Measurements from ENCODE around the gene FAM200A.

DNA sequence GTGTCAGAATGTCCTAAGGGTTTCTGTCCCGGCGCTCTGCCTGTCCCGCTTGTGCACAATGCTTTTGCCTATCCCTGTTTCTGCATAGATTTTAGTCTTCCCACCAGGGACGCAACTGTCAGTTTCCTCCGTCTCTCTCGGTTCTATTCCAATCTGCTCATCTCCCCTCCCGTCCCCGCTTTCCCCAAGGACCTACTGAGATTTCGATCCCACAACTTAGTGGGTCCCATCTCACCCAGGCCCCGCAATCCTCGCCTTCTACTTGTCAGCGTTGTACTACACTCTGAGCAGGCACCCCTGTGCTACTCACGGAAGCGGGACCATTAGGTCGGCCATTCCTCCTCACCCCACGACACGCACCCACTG is 6.0 kb upstream of the FAM200A start:
- TF ChIP-seq POLR2A (IDR thresholded peaks at IDR 0.05; ENCODE audit: low read depth, low read length): no peak
- no peak for TF ChIP-seq CTCF (conservative IDR thresholded peaks at IDR 0.05; ENCODE audit: low read depth, low read length)
- TF ChIP-seq SMC3 (IDR thresholded peaks at IDR 0.05; ENCODE audit: low read depth, low read length): no peak

Data from IMR-90 (cell line).